Glutamatergic neuron (in vitro differentiated cells): Measurements from ENCODE around the gene SPANXN5. TPM values are rescaled to one million over a fixed set of nuclear protein-coding genes. Genes with fewer than 3 reads are reported as not detected.
"Not testable (repeated sequence)": the region's sequence is repeated elsewhere in the genome, so short reads cannot be mapped to it uniquely, and the experiment has no call there.

Experiments used
- DNase-seq: peaks from one replicate; pipeline ENCODE4 v3.0.0; 2022
- H3K27ac Mint-ChIP-seq: one replicate; pipeline ENCODE4 v1.8.0; 2020; ENCODE audit warnings: mild to moderate bottlenecking, mixed read lengths, inconsistent platforms; ENCODE audit not compliant: unreplicated experiment
- H3K27me3 Mint-ChIP-seq: one replicate; pipeline ENCODE4 v1.8.0; 2020; ENCODE audit warnings: mild to moderate bottlenecking, moderate library complexity, mixed read lengths, inconsistent platforms; ENCODE audit not compliant: unreplicated experiment
- H3K36me3 Mint-ChIP-seq: one replicate; pipeline ENCODE4 v1.8.0; 2020; ENCODE audit warnings: mild to moderate bottlenecking, mixed read lengths, inconsistent platforms; ENCODE audit not compliant: unreplicated experiment
- H3K4me1 Mint-ChIP-seq: one replicate; pipeline ENCODE4 v1.8.0; 2020; ENCODE audit warnings: mild to moderate bottlenecking, low read depth, mixed read lengths, inconsistent platforms; ENCODE audit not compliant: unreplicated experiment
- H3K4me3 Mint-ChIP-seq: one replicate; pipeline ENCODE4 v1.8.0; 2020; ENCODE audit warnings: mild to moderate bottlenecking, mixed read lengths, inconsistent platforms; ENCODE audit not compliant: unreplicated experiment
- H3K9me3 Mint-ChIP-seq: one replicate; pipeline ENCODE4 v1.8.0; 2020; ENCODE audit warnings: mild to moderate bottlenecking, moderate library complexity, mixed read lengths, inconsistent platforms; ENCODE audit not compliant: unreplicated experiment
- long read RNA-seq: library from polyadenylated mRNA; unstranded; transcript quantifications from one replicate; pipeline ENCODE4 v2.0.0, GENCODE V29; 2020; ENCODE audit not compliant: unreplicated experiment
- total RNA-seq: library from RNA; stranded (reverse); fragmentation: NEBNext Ultra II Directional; extraction: Animal tissue kit (Norgen Biotek cat#: 25700); gene quantifications from one replicate; pipeline ENCODE4 v1.2.1, GENCODE V29; 2021; ENCODE audit not compliant: unreplicated experiment
- TF ChIP-seq, protein P1 (sequence below): fragments of 200-600 bp; sonication (generic); IDR thresholded peaks from one replicate; pipeline ENCODE4 v1.5.0; 2021; ENCODE audit not compliant: partially characterized antibody, unreplicated experiment

The SPANXN5 gene, protein sequence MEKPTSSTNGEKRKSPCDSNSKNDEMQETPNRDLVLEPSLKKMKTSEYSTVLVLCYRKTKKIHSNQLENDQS
- total RNA-seq, result not detected
- long read RNA-seq, result 0 reads

DNA sequence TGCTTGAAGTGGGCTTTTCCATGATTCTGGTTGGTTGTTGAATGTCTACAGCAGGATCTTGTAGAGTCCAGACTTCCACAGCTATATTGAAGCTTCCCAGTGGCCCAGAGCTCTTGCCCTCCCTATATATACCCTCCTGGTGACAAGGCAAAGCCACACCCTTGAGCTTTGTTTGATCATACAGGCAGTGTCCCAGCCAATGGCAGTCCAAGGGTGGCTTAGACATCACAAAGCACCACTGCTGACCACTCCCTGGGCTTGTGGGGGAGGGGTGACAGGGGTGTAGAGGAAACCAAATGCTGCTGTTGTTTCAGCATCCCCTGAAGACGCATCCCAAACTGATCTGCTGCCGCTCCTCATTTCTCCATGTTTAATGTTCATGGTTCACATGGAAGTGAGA, at the start of gene SPANXN5:
Gene SPANXN5, minus strand, starts transcription at position 101 of the 400 bp plus-strand sequence. Its CDS starts 79 bp downstream, at position 22.
- H3K4me1 Mint-ChIP-seq, H3K27ac Mint-ChIP-seq, H3K36me3 Mint-ChIP-seq, H3K9me3 Mint-ChIP-seq, H3K27me3 Mint-ChIP-seq, DNase-seq, H3K4me3 Mint-ChIP-seq: not testable (repeated sequence)

DNA sequence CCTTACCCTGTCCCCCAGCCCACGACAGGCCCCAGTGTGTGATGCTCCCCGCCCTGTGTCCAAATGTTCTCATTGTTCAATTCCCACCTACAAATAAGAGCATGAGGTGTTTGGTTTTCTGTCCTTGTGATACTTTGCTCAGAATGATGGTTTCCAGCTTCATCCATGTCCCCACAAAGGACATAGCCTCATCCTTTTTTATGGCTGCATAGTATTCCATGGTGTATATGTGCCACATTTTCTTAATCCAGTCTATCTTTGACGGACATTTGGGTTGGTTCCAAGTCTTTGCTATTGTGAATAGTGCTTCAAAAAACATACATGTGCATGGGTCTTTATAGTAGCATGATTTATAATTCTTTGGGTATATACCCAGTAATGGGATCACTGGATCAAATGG, 46.4 kb upstream of the SPANXN5 start:
- H3K4me1 Mint-ChIP-seq, H3K27ac Mint-ChIP-seq, H3K9me3 Mint-ChIP-seq, H3K4me3 Mint-ChIP-seq, H3K27me3 Mint-ChIP-seq, H3K36me3 Mint-ChIP-seq, DNase-seq: not testable (repeated sequence)

DNA sequence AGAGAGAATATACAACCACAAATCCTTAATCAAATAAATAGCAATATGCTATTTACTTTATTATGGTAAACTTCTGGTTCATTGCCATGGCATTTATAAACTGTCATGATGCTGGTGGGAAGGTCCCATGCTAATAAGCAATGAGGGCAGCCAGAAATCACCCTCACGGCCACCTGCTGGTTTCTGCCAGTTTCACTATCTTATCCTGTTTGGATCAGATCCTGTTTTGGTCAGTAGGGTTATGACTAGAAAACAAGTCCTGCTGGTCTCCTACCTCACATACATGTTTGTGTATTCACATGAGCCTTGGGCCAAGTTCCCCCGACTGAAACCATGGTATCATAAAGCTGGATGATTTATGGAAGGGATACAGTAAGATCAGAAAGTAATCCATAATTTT, 41.9 kb upstream of the SPANXN5 start:
- H3K27ac Mint-ChIP-seq, result no peak overlapping the region
- H3K4me3 Mint-ChIP-seq, result no peak overlapping the region
- H3K4me1 Mint-ChIP-seq, result no peaks in the 10 kb centered on the region
- no peaks in the 10 kb centered on the region for H3K36me3 Mint-ChIP-seq
- DNase-seq, result no peak
- no peaks in the 10 kb centered on the region for H3K9me3 Mint-ChIP-seq
- H3K27me3 Mint-ChIP-seq, result no peaks in the 10 kb centered on the region
- TF ChIP-seq, protein P1, sequence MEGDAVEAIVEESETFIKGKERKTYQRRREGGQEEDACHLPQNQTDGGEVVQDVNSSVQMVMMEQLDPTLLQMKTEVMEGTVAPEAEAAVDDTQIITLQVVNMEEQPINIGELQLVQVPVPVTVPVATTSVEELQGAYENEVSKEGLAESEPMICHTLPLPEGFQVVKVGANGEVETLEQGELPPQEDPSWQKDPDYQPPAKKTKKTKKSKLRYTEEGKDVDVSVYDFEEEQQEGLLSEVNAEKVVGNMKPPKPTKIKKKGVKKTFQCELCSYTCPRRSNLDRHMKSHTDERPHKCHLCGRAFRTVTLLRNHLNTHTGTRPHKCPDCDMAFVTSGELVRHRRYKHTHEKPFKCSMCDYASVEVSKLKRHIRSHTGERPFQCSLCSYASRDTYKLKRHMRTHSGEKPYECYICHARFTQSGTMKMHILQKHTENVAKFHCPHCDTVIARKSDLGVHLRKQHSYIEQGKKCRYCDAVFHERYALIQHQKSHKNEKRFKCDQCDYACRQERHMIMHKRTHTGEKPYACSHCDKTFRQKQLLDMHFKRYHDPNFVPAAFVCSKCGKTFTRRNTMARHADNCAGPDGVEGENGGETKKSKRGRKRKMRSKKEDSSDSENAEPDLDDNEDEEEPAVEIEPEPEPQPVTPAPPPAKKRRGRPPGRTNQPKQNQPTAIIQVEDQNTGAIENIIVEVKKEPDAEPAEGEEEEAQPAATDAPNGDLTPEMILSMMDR, result no peak

DNA sequence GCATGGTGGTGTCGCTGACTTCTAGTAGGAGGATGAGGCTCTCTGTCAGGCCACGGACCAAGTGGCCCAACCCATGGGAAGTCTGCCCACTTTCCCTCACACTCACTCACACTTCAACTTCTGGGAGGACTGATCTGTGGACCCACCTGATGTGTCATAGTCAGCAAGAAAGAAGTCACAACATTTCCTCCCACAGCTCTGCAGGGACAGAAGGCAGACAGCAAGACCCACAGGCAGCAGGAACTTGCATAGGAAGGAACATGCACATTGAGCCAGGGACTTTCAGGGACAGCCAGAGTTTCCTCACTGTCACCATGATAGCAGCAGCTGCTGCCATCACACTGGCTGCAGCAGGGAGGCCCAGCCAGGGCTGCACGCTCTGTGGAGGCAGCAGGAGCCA, 33.3 kb upstream of the SPANXN5 start:
- Mint-ChIP-seq H3K4me1 (no peaks in the 10 kb centered on the region), H3K4me3 (no peak overlapping the region), H3K27ac (no peak overlapping the region), H3K27me3 (no peaks in the 10 kb centered on the region), H3K36me3 (no peaks in the 10 kb centered on the region), H3K9me3 (no peaks in the 10 kb centered on the region)
- TF ChIP-seq, protein P1, result no peak
- no peak for DNase-seq

DNA sequence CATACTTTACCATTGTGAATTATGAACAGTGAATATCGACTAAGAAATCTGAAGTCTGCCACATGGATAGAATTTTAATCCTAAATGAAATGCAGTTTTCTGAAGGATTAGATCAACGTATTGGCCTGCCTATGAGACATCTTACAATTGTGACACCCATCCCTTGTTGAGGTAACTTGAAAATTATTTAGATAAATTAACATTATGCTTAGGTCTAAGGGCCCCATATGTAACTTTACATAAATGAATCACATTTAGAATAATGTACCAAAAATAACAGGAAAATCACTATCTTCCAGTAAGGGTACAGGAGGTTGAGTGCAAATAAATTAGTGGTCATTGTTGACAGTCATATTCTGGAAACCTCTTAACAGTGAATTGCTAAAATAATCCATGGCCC, 27.4 kb upstream of the SPANXN5 start:
- H3K4me1 Mint-ChIP-seq, result no peaks in the 10 kb centered on the region
- no peak for DNase-seq
- H3K27ac Mint-ChIP-seq, result no peak overlapping the region
- no peaks in the 10 kb centered on the region for H3K36me3 Mint-ChIP-seq
- TF ChIP-seq, protein P1, result no peak
- H3K27me3 Mint-ChIP-seq, result no peaks in the 10 kb centered on the region
- no peaks in the 10 kb centered on the region for H3K9me3 Mint-ChIP-seq
- no peak overlapping the region for H3K4me3 Mint-ChIP-seq

DNA sequence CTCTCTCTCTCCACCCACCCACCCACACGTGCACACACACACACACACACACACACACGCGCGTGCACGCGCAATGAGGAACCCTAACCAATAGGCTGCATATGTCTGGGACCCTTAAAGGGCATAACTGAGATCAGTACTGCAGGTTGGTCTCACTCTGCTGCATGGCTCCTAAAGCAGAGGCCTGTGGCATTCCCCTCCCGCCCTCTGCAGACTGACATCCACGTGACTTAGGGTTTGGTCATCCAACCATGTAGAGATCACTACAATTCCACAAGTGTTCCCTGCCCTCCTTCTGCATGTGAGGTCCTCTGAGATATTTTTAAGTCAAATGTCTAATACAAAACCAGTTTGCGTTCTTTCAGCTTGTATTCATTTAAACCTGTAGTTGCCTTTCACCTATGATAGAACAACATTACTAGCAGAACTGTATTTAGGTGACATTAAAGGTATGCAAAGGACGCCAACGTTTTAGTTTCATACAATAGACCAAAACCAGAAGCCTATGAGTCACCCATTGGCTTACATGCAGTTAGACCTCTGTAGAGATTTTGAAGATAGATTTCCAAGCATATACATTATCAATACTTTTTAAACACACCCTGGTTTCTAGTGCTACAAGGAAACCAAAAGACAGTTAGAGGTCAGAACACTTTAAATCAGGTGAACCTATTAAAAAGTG, 24.0 kb upstream of the SPANXN5 start:
- Mint-ChIP-seq H3K4me3 (no peak overlapping the region), H3K36me3 (no peaks in the 10 kb centered on the region), H3K9me3 (no peaks in the 10 kb centered on the region), H3K4me1 (no peaks in the 10 kb centered on the region), H3K27ac (no peak overlapping the region), H3K27me3 (no peaks in the 10 kb centered on the region)
- TF ChIP-seq, protein P1, result no peak
- no peak for DNase-seq
